A172 (cell line): ENCODE results near the gene LOXL1. TPM values are rescaled to one million over a fixed set of nuclear protein-coding genes. Genes with fewer than 3 reads are reported as not detected.
A peak's percentile ranks its signal among the peaks of the same experiment; 100 is the strongest.

Experiments used
- DNase-seq: peaks from one replicate; pipeline ENCODE4 v3.0.0-alpha.2; 2015; ENCODE audit warnings: low spot score
- total RNA-seq: library from RNA; depleted of rRNA; stranded (reverse); fragments of >200 nt; shearing (Covaris generic); gene quantifications from 2 replicates; pipeline ENCODE4 v1.2.3, GENCODE V29; 2014

LOXL1 gene
- total RNA-seq, 1 experiment from 2014 or later = 91.0 TPM

DNA sequence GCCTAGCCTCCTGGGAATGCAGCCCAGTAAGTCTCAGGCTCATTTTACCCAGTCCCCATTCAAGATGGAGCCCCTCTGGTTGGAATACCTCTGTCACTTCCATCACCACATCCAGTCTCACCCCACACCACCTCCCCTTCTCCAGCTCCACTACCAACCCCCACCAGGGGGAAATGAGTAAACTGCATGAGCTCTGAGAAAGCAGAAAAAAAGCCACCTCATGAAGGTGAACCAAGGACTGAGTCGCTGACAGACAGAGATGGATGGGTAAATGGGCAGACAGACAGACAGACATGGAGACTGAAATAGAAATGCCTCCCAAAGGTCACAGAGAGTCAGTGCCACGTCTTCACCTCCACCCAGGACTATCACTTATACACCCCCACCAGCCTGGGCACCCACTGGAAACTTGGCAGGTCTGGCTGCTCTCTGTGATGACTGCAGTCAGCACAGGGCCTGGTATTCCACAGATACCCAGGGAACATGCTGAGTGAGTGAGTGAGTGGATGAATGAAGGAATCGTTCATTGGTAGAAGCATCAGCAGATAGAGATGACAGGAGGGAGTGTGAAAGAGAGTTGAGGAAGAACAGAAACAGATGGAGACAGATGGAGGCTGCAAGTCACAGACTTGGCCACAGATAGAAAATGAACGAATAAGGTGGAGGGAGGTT lies 4.9 kb upstream of the LOXL1 start:
- no peak for DNase-seq

DNA sequence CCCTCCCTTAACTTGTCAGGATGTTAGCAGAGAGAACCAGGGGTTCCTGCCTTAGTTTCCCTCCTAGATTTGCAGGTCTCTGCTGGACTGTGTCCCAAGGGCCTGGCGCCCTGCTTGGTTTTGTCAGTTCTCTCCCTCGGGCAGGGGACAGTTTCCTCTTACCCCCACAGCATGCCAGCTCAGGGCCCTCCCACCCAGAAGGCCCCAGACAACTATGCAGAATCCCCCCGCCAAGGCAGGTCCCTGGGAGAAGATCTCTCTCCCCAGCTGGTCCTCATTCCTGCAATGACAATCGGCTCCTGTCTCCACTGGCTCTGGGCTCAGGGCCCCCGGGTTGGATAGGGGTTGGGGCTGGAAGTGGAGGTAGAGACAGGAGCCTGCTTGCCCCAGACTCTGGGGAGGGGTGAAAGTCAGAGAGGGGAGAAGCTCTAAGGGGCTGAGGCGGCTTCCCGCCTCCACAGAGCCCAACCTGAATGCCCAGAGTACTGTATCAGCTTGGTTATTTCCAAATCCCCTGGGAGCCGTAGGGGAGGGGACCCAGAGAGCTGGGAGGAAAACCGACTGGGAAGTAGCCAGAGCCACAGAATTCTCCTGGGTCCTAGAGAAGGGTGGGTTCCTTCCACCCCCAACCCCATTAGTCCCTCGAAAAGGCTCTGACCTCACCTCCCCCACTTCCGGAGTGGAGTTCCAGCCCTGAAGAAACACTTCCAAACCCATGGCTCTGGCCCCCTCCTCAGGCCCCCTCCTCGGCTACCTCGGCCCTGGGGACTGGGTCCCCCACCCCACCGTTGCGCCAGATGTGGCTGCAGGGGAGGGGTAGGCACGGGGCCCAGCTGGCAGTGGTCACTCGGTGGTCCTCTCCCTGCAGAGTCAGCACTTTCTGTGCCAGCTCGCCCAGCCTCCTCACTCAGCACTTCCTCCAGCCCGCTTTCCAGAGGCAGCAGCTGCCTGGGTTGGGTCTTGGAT lies 3.8 kb upstream of the LOXL1 start:
- DNase-seq = peak; percentile 74

DNA sequence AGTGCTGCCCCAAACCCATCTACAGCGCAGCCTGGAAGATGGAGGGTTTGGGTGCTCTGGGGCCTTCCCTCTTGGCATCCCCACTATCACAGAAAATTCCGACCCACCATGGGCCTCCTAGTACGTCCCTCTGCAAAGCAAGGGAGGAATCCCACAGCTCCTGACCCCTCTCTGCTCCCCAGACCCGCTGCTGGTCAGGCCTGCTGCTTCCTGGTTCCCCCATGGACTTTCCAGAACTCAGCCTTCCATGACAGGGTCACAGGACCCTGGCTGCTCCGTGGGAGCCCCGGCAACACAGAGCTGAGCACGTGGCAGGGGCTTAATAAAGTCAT lies 3.1 kb upstream of the LOXL1 start:
- no peak for DNase-seq

- DNase-seq = no peak
Measured at GRCh38 chr15:73923488-73924164, 2.6 kb upstream of the LOXL1 start.

- peak; percentile 79 for DNase-seq
Measured at GRCh38 chr15:73924171-73924921, 1.9 kb upstream of the LOXL1 start.

DNA sequence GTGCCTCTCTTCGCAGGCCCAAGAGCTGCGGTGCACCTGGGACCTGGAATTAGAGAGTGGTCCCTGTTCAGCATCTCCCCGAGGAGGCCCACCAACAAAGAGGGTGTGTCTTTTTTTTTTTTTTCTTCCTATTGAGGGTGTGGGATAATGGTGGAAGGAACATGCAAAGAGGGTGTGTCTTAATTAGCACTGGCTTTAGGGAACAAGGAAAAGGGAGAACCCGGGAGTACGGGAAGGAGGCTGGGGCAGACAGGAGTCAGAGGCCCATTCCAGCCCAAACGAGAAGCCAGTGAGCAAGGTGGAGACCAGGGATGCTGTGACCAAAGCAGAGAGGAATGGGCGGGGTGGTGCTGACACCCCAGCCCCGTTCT lies 429 bp upstream of the LOXL1 start:
- DNase-seq = no peak

DNA sequence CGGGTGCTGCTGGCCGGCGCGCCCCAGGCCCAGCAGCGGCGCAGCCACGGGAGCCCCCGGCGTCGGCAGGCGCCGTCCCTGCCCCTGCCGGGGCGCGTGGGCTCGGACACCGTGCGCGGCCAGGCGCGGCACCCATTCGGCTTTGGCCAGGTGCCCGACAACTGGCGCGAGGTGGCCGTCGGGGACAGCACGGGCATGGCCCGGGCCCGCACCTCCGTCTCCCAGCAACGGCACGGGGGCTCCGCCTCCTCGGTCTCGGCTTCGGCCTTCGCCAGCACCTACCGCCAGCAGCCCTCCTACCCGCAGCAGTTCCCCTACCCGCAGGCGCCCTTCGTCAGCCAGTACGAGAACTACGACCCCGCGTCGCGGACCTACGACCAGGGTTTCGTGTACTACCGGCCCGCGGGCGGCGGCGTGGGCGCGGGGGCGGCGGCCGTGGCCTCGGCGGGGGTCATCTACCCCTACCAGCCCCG lies 777 bp downstream of the LOXL1 start:
- DNase-seq = no peak

DNA sequence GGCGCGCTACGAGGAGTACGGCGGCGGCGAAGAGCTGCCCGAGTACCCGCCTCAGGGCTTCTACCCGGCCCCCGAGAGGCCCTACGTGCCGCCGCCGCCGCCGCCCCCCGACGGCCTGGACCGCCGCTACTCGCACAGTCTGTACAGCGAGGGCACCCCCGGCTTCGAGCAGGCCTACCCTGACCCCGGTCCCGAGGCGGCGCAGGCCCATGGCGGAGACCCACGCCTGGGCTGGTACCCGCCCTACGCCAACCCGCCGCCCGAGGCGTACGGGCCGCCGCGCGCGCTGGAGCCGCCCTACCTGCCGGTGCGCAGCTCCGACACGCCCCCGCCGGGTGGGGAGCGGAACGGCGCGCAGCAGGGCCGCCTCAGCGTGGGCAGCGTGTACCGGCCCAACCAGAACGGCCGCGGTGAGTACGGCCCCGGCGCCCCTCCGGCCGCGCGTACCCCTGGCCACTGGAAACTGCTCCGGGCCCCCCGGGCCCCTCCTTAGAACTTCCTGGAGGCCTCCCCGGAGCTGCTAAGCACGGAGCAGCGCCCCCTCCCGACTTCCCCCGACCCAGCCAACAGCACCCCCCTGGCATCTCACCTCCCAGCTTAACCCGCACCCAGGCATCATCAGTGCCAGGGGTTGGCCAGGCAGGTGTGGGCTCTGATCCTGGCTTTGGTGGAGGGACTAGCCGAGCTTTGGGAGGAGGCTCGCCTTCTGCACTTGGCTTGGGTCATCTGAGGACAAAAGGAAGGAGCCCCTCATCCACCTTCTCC lies 1.4 kb downstream of the LOXL1 start:
- peak; percentile 36 for DNase-seq

DNA sequence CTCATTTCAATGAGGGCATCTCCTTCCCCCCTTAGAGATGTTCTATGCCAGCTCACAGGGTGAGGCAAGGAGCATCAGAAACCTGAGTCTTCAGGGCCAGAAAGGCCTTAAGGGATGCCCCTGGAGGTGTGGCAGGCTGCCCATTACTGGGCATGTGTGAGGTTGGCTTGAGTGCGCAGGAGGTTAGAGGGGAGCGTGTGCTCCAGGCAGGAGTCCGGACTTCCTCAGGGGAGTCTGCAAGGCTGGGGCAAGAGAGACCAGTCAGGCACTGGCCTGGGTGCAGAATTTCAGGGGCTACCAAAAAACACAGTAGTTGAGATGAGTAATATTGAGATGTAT lies 1.9 kb downstream of the LOXL1 start:
- no peak for DNase-seq

- DNase-seq = no peak
Measured at GRCh38 chr15:73928971-73929627, 2.8 kb downstream of the LOXL1 start.

DNA sequence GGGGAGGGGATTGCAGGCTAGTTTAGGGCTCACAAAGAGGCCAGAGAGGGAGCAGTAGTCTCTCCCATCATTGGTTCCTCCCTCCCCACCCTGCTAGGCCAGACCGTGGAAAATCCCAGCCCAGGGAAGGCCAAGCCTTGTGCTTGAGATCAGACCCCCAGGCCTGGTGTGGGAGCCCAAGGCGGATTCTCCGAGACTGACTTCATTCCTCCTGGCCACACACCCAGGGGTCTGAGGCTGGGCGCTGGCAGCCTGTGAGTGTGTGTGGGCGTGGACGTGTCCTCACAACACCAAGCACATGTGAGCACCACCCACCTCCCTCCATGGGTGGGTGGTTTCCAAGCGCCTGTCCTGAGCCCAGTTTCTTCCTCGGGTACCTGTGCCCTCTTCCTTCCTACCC lies 4.1 kb downstream of the LOXL1 start:
- DNase-seq = peak; percentile 58

- DNase-seq = no peak
Measured at GRCh38 chr15:73930790-73931281, 4.6 kb downstream of the LOXL1 start.

DNA sequence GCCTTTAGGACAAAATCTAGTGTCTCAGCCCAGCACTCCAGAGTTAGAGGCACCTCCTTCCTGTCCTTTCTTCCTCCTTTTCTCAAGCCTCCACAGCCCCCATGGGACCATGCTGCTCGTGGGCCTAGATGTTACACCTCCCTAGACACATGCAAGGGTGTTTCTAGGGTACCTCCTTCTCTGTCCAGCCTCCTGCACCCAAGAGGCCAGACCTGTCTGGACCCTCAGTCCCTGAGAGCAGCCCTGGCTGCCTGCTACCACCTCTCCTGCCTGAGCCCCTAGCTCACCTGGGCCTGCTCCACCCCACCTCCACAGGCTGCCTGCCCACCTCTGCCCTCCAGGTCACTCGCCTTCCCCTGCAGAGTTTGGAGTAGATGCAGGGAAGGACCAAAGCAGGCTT lies 5.2 kb downstream of the LOXL1 start:
- DNase-seq = no peak

GRCh38 chr15:73932381-73933191 lies 6.3 kb downstream of the LOXL1 start:
- DNase-seq = no peak

- DNase-seq = no peak
Measured at GRCh38 chr15:73934281-73934680, 8.0 kb downstream of the LOXL1 start.

DNA sequence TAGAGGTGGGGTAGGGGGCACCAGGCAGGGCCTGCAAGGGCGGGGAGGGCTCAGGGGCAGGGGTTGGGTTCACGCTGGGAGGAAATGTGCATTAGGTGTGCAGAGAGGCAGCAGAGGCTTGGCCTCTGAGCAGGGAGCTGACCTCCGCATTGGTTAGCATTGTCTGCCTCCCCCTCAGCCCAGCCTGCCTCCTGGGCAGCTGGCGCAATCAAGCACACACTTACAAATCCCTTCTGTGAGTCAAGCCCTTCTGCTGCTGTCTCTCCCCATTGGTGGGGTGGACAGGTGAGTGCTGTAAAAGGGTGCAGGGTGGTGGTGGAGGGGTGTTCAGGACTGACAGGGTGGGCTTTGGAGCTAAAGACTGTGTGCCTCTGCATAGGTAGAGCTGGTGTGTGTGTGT lies 9.3 kb downstream of the LOXL1 start:
- no peak for DNase-seq

DNA sequence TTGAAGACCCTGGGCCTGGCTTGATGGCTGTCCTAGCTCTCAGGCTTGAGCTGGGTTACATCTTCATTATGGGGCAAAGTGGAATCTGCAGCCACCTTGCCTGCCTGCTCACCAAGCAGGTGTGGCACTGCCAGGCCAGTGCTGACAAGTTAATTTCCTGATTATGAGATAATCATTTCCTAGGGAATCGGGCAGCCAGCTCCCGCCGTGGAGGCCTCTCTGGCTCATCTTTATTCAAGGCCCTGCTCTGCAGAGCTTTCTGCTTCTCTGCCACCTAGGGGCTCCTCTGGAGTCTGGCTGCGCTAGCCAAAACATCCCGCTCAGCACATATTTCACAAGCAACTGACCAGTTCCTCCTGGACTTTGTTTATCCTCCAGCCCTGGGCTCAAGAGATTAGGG lies 9.9 kb downstream of the LOXL1 start:
- no peak for DNase-seq

GRCh38 chr15:73936588-73937290 lies 10.5 kb downstream of the LOXL1 start:
- no peak for DNase-seq

- no peak for DNase-seq
Measured at GRCh38 chr15:73937296-73937695, 11.0 kb downstream of the LOXL1 start.
